Endothelial cell of umbilical vein (primary cell): ENCODE results near the gene SH3PXD2B.

ENCODE experiments used
- EZH2 ChIP-seq: IDR thresholded peaks from 2 replicates; pipeline ENCODE4 v1.6.1; 2012; ENCODE audit warnings: borderline replicate concordance, low read depth, mild to moderate bottlenecking, moderate library complexity, low read length, inconsistent platforms; ENCODE audit not compliant: severe bottlenecking
- FOS ChIP-seq: IDR thresholded peaks from 2 replicates; pipeline ENCODE4 v1.6.1; 2011; ENCODE audit warnings: mild to moderate bottlenecking, low read length, moderate library complexity, borderline replicate concordance; ENCODE audit not compliant: insufficient read depth
- JUN ChIP-seq: IDR thresholded peaks from 2 replicates; pipeline ENCODE4 v1.6.1; 2011; ENCODE audit warnings: borderline replicate concordance, low read depth; ENCODE audit not compliant: insufficient read length, insufficient read depth
- MYC ChIP-seq: IDR thresholded peaks from one replicate; pipeline ENCODE4 v1.6.1; 2011; ENCODE audit warnings: mild to moderate bottlenecking, low read depth, low read length
- POLR2A ChIP-seq: IDR thresholded peaks from 2 replicates; pipeline ENCODE4 v1.6.1; 2012; ENCODE audit warnings: low read depth, mild to moderate bottlenecking, control low read depth, low read length
- POLR2AphosphoS5 ChIP-seq: IDR thresholded peaks from 2 replicates; pipeline ENCODE4 v1.6.1; 2012; ENCODE audit warnings: low read depth, mild to moderate bottlenecking, control low read depth, low read length, moderate library complexity; ENCODE audit not compliant: insufficient read depth
- TF ChIP-seq, protein P1 (sequence below), 2 donors: IDR thresholded peaks; 1 replicate in 1 of 2; 2 replicates in 1 of 2; pipeline ENCODE4 v1.5.1; 2011; ENCODE audit warnings: low read length in 2 of 2, mild to moderate bottlenecking in 2 of 2, moderate library complexity in 2 of 2, control low read depth in 1 of 2, inconsistent platforms in 1 of 2, low read depth in 1 of 2; ENCODE audit not compliant: insufficient read depth in 1 of 2; ENCODE audit errors: extremely low read depth in 1 of 2
- TF ChIP-seq, protein P2 (sequence below): IDR thresholded peaks from 2 replicates; pipeline ENCODE4 v1.6.1; 2011; ENCODE audit not compliant: insufficient read depth, insufficient read length

DNA sequence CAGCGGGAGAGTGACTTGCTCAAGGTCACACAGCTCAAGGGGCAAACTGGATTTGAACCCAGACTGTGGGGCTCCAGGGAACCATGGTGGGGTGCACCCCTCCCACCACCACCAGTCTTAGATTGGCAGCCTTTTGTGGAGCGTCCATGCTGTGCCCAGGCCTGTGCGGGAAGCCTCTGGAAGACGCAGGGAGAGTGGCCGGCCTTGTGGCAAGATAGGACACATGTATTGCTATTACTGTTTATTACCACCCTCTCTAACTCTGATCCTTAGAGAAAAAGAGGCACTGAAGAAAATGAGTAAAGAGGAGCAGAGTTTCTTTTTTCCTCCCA, 25.4 kb upstream of the SH3PXD2B start:
- TF ChIP-seq POLR2AphosphoS5 (no peak), POLR2A (no peak), MYC (no peak), EZH2 (no peak), FOS (no peak), JUN (no peak)
- TF ChIP-seq, protein P1, sequence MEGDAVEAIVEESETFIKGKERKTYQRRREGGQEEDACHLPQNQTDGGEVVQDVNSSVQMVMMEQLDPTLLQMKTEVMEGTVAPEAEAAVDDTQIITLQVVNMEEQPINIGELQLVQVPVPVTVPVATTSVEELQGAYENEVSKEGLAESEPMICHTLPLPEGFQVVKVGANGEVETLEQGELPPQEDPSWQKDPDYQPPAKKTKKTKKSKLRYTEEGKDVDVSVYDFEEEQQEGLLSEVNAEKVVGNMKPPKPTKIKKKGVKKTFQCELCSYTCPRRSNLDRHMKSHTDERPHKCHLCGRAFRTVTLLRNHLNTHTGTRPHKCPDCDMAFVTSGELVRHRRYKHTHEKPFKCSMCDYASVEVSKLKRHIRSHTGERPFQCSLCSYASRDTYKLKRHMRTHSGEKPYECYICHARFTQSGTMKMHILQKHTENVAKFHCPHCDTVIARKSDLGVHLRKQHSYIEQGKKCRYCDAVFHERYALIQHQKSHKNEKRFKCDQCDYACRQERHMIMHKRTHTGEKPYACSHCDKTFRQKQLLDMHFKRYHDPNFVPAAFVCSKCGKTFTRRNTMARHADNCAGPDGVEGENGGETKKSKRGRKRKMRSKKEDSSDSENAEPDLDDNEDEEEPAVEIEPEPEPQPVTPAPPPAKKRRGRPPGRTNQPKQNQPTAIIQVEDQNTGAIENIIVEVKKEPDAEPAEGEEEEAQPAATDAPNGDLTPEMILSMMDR (IDR thresholded peaks at IDR 0.05; ENCODE audit: extremely low read depth in 1 of 2, insufficient read depth in 1 of 2, low read depth in 1 of 2, low read length in 2 of 2) = no peak
- TF ChIP-seq, protein P2, sequence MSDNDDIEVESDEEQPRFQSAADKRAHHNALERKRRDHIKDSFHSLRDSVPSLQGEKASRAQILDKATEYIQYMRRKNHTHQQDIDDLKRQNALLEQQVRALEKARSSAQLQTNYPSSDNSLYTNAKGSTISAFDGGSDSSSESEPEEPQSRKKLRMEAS = no peak
